Measurements from ENCODE around the gene SLC16A1. TPM values are rescaled to one million over a fixed set of nuclear protein-coding genes. Genes with fewer than 3 reads are reported as not detected.

Gene SLC16A1
- total RNA-seq, 6 experiments from 2014 or later, result 26.1 to 81.9 (median 55.2) TPM

DNA sequence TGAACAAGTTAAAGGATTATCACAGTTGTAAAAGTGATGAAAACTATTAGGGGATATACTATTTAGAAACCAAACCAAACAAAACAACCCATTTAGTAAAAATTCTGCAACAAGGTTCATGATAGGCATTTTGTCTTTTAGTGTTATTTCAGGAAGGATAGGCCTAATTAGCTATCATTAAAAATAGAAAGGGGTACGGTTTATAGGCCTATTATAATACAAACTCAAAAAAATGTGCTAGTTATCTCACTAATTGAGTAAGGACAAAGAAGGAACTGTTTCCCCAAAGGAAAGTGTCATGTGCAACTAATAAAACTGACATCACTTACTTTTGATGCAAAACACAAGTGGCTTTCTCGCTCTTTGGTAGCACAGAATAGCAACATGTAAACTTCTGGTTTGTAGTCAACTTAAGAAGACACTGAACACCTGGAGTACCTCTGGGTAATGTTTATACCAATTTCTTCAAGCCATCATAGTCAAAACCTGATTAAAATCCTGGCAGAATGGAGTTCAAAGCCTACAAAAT lies 28.5 kb downstream of the SLC16A1 start:
- H3K27me3 ChIP-seq, result no peaks in the 10 kb centered on the region
- no peaks in the 10 kb centered on the region for H3K9me3 ChIP-seq
- H3K4me1 ChIP-seq, result peaks cover 0 to 10% (median 3%) of the 10 kb centered on the region in 4 donors
- DNase-seq, result no peak
- no peak overlapping the region for H3K4me3 ChIP-seq
- 100% methylated on average over 2 of the region's 2 CpGs for WGBS (ENCODE audit: insufficient coverage, low coverage, low lambda C conversion rate, missing lambda C conversion rate)
- H3K27ac ChIP-seq, result no peak overlapping the region
- TF ChIP-seq POLR2A (IDR thresholded peaks at IDR 0.05), result no peak
- TF ChIP-seq, protein P1, sequence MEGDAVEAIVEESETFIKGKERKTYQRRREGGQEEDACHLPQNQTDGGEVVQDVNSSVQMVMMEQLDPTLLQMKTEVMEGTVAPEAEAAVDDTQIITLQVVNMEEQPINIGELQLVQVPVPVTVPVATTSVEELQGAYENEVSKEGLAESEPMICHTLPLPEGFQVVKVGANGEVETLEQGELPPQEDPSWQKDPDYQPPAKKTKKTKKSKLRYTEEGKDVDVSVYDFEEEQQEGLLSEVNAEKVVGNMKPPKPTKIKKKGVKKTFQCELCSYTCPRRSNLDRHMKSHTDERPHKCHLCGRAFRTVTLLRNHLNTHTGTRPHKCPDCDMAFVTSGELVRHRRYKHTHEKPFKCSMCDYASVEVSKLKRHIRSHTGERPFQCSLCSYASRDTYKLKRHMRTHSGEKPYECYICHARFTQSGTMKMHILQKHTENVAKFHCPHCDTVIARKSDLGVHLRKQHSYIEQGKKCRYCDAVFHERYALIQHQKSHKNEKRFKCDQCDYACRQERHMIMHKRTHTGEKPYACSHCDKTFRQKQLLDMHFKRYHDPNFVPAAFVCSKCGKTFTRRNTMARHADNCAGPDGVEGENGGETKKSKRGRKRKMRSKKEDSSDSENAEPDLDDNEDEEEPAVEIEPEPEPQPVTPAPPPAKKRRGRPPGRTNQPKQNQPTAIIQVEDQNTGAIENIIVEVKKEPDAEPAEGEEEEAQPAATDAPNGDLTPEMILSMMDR (IDR thresholded peaks at IDR 0.05), result no peak
- peaks cover 0 to 2% (median 0%) of the 10 kb centered on the region in 4 donors for H3K36me3 ChIP-seq
- no peak for ATAC-seq
- intact Hi-C loops (cut with DNase I), result no loop called here

DNA sequence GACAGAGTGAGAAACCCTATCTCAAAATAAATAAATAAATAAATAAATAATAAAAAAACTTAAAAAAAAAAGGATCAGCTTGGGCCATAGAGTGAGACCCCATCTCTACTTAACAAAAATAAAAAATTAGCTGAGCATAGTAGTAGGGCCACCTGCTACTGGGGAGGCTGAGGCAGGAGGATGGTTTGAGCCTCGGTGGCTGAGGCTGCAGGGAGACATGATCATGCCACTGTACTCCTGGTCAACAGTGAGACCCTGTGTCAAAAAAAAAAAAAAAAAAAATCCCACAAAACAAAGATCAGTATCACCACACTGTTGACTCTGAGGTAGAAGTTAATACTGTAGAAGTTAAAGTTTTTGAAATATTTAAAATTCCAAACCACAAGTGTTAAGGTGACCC lies 29.1 kb downstream of the SLC16A1 start:
- no peaks in the 10 kb centered on the region for H3K9me3 ChIP-seq
- ATAC-seq (no peak), DNase-seq (no peak)
- peaks cover 0 to 3% (median 1%) of the 10 kb centered on the region in 4 donors for H3K36me3 ChIP-seq
- TF ChIP-seq, protein P1 (IDR thresholded peaks at IDR 0.05), result no peak
- no peak for TF ChIP-seq POLR2A (IDR thresholded peaks at IDR 0.05)
- H3K27me3 ChIP-seq, result no peaks in the 10 kb centered on the region
- no peak overlapping the region for H3K4me3 ChIP-seq
- intact Hi-C loops (cut with DNase I), result no loop called here
- H3K27ac ChIP-seq, result no peak overlapping the region
- H3K4me1 ChIP-seq, result peaks cover 0 to 10% (median 3%) of the 10 kb centered on the region in 4 donors
- 100% methylated on average over 1 of the region's 1 CpG for WGBS (ENCODE audit: insufficient coverage, low coverage, low lambda C conversion rate, missing lambda C conversion rate)

DNA sequence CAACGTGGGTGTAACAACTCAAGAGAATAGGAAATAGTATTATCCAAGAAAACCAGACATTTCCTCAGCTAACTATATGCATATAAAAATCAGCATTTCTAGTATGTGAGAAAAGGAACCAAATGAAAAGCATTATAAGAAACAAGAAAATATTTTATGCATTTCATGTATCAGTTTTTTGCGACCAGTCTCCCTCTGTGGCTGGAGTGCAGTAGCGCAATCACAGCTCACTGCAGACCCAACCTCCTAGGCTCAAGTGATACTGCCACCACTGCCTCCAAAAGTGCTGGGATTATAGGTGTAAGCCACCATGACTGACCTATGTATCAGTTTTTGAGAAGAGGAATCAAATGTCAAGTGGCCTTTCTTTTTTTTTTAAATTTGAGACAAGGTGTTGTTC lies 31.0 kb downstream of the SLC16A1 start:
- TF ChIP-seq POLR2A (IDR thresholded peaks at IDR 0.05), result no peak
- TF ChIP-seq, protein P1 (IDR thresholded peaks at IDR 0.05), result no peak
- no peak overlapping the region for H3K27ac ChIP-seq
- H3K9me3 ChIP-seq, result no peaks in the 10 kb centered on the region
- H3K27me3 ChIP-seq, result no peaks in the 10 kb centered on the region
- H3K4me3 ChIP-seq, result no peak overlapping the region
- whole genome bisulfite sequencing (ENCODE audit: insufficient coverage, low coverage, low lambda C conversion rate, missing lambda C conversion rate), result 82% methylated on average over 2 of the region's 3 CpGs
- no peak for ATAC-seq
- intact Hi-C loops (cut with DNase I), result no loop called here
- no peak for DNase-seq
- peaks cover 0 to 6% (median 1%) of the 10 kb centered on the region in 4 donors for H3K36me3 ChIP-seq
- peaks cover 0 to 10% (median 3%) of the 10 kb centered on the region in 4 donors for H3K4me1 ChIP-seq

DNA sequence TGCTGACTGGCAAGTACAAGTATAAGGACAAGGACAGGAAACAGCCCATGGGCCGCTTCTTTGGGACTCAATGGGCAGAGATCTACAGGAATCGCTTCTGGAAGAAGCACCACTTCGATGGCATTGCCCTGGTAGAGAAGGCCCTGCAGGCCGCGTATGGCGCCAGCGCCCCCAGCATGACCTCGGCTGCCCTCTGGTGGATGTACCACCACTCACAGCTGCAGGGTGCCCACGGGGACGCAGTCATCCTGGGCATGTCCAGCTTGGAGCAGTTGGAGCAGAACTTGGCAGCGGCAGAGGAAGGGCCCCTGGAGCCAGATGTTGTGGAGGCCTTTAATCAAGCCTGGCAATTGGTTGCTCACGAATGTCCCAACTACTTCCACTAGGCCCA lies 32.0 kb downstream of the SLC16A1 start:
- WGBS (ENCODE audit: insufficient coverage, low coverage, low lambda C conversion rate, missing lambda C conversion rate), result 92% methylated on average over 4 of the region's 12 CpGs
- H3K36me3 ChIP-seq, result peaks cover 0 to 6% (median under 1%) of the 10 kb centered on the region in 4 donors

More for the DNA sequence above, 32.0 kb downstream of the SLC16A1 start:
- Histone ChIP-seq H3K4me1 (peaks cover 0 to 10% (median 3%) of the 10 kb centered on the region in 4 donors), H3K27me3 (no peaks in the 10 kb centered on the region), H3K9me3 (no peaks in the 10 kb centered on the region), H3K4me3 (no peak overlapping the region), H3K27ac (no peak overlapping the region)
- TF ChIP-seq, protein P1 (IDR thresholded peaks at IDR 0.05), result no peak
- TF ChIP-seq POLR2A (IDR thresholded peaks at IDR 0.05), result no peak
- intact Hi-C loops (cut with DNase I), result no loop called here
- DNase-seq, result no peak
- ATAC-seq, result peak in 2 of 4 donors; percentile 9 to 29

All from right lobe of liver (tissue), 6 donors.